Measurements from ENCODE around the gene GCSAM. TPM values are rescaled to one million over a fixed set of nuclear protein-coding genes. Genes with fewer than 3 reads are reported as not detected.

GCSAM gene
- polyA plus RNA-seq, 1 of the 3 experiments (the other 2 are of a cell fraction) = not detected

- H3F3A ChIP-seq (replicated peaks; ENCODE audit: insufficient read depth) = peaks cover 8% of the 10 kb centered on the region
- no peaks in the 10 kb centered on the region for H3K36me3 ChIP-seq (replicated peaks in 1 of 2; ENCODE audit: control insufficient read depth in 1 of 2, insufficient read depth in 2 of 2, low read length in 1 of 2)
- peaks cover 10% of the 10 kb centered on the region; the same call in 1 of the 2 replicates for H3K79me2 ChIP-seq (ENCODE audit: insufficient read depth)
- H3K4me1 ChIP-seq (ENCODE audit: control insufficient read depth in 1 of 2, insufficient read depth in 2 of 2, low read depth in 1 of 2, low read length in 1 of 2) = peaks cover 5 to 10% of the 10 kb centered on the region in 2 experiments; a peak in 1 of 4 replicates
- WGBS (ENCODE audit: low lambda C conversion rate) = 97% methylated on average over 4 of the region's 4 CpGs
- H3K9me3 ChIP-seq = no peaks in the 10 kb centered on the region
- H3K4me2 ChIP-seq = no peak overlapping the region
- no peak overlapping the region for H3K4me3 ChIP-seq (ENCODE audit: low read depth in 2 of 2, low read length in 1 of 2)
- H4K20me1 ChIP-seq (ENCODE audit: insufficient read depth) = no peaks in the 10 kb centered on the region
- TF ChIP-seq, protein P1, sequence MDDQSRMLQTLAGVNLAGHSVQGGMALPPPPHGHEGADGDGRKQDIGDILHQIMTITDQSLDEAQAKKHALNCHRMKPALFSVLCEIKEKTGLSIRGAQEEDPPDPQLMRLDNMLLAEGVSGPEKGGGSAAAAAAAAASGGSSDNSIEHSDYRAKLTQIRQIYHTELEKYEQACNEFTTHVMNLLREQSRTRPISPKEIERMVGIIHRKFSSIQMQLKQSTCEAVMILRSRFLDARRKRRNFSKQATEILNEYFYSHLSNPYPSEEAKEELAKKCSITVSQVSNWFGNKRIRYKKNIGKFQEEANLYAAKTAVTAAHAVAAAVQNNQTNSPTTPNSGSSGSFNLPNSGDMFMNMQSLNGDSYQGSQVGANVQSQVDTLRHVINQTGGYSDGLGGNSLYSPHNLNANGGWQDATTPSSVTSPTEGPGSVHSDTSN (IDR thresholded peaks at IDR 0.05) = no peak
- TF ChIP-seq REST (IDR thresholded peaks at IDR 0.05; ENCODE audit: low read depth, low read length) (no peak), GABPA (IDR thresholded peaks at IDR 0.05; ENCODE audit: low read depth) (no peak), POLR2AphosphoS5 (IDR thresholded peaks at IDR 0.05; ENCODE audit: low read depth, low read length) (no peak)
- H3K9me2 ChIP-seq = no peaks in the 10 kb centered on the region
- H3K27ac ChIP-seq (ENCODE audit: low read depth in 2 of 2, low read length in 1 of 2) = no peak overlapping the region
- H2AFZ ChIP-seq (ENCODE audit: low read depth) = no peak overlapping the region
- CTCF ChIA-PET = no interaction called here
- POLR2A ChIA-PET = no interaction called here
- no peak for DNase-seq
- no peak overlapping the region for H3K9ac ChIP-seq
- no peaks in the 10 kb centered on the region for H3K27me3 ChIP-seq (ENCODE audit: insufficient read depth)
Observed at GRCh38 chr3:112083239-112083638, 49.8 kb downstream of the GCSAM start.

DNA sequence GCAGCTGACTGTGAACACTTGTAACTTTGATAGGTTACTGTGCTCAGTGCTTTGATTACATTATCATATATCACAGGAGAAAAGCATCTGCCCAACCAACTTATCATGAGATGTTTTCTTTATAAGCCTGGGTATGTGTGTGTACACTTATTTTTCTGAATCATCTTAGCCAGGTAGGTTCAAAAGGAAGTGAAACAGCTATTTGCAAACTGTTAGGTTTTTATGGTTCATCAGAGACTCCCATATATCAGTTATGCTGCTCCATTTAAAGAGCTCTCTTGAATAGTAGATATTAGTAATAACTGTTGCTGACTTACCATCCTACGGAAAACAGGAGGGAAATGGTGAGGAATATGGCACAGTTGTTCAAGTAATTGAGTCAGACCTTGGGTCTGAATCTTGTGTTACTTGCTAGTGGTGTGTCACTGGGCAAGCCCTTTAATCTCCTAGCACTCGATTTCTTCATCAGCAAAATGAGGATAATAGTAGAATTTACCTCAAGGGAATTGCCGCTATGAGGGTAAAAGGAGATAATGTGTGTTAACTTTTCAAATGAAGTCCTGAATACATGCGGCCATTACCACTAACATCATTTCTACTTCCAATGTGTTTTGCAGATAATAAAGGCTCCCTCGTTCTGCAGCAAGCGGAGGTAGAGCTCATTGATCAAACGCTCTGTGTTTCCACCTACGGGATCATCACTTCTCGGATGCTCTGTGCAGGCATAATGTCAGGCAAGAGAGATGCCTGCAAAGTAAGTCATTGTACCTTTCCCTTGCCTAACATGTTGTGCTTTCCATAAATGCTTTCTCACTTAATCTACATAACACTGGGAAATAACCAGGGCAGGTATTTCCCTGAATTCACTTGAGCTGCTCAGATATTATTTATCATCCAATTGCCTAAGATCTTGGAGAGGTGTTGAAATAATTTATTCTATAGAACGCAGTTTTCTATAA, 54.6 kb downstream of the GCSAM start:
- no peaks in the 10 kb centered on the region for H3K79me2 ChIP-seq (ENCODE audit: insufficient read depth)
- 86% methylated on average over 10 of the region's 10 CpGs for WGBS (ENCODE audit: low lambda C conversion rate)
- ChIA-PET CTCF (interaction anchor here (1.6 kb wide), 1 partner anchor 35 kb away, joined by 3 read pairs; no protein-coding TSS in a partner anchor), POLR2A (no interaction called here)
- no peaks in the 10 kb centered on the region for H3K9me3 ChIP-seq
- H3K9ac ChIP-seq = no peak overlapping the region
- no peak for DNase-seq
- no peak for TF ChIP-seq TAF1 (IDR thresholded peaks at IDR 0.05; ENCODE audit: borderline replicate concordance, low read depth, low read length)
- H4K20me1 ChIP-seq (ENCODE audit: insufficient read depth) = no peaks in the 10 kb centered on the region
- no peak overlapping the region for H3K27ac ChIP-seq (ENCODE audit: low read depth in 2 of 2, low read length in 1 of 2)
- H3K4me2 ChIP-seq = no peak overlapping the region
- H3K36me3 ChIP-seq (replicated peaks in 1 of 2; ENCODE audit: control insufficient read depth in 1 of 2, insufficient read depth in 2 of 2, low read length in 1 of 2) = no peaks in the 10 kb centered on the region
- no peak overlapping the region for H2AFZ ChIP-seq (ENCODE audit: low read depth)
- H3K4me3 ChIP-seq (ENCODE audit: low read depth in 2 of 2, low read length in 1 of 2) = no peak overlapping the region
- H3K27me3 ChIP-seq (ENCODE audit: insufficient read depth) = no peaks in the 10 kb centered on the region
- peaks cover 4% of the 10 kb centered on the region for H3F3A ChIP-seq (replicated peaks; ENCODE audit: insufficient read depth)
- H3K9me2 ChIP-seq = no peaks in the 10 kb centered on the region
- H3K4me1 ChIP-seq (ENCODE audit: control insufficient read depth in 1 of 2, insufficient read depth in 2 of 2, low read depth in 1 of 2, low read length in 1 of 2) = peaks cover 2 to 9% of the 10 kb centered on the region in 2 experiments; a peak in 3 of 4 replicates

All from SK-N-SH (cell line).